IMR-90 (cell line): Measurements from ENCODE around the gene DNAJB8. TPM values are rescaled to one million over a fixed set of nuclear protein-coding genes. Genes with fewer than 3 reads are reported as not detected.

Source experiments
- ATAC-seq: fragments of 200-7000 bp; cut with Tn5 transposase; 2 replicates; pipeline ENCODE4 v1.9.1; 2020; ENCODE audit warnings: low read depth, mild to moderate bottlenecking, moderate library complexity
- BruUV-seq: library from RNA; stranded (reverse); fragments of 400-500 nt; replicated peaks from 2 replicates; lab custom pipeline; 2021; lab: Mats Ljungman, UMichigan
- CTCF ChIA-PET: fragments of 300-600 bp; formaldehyde crosslinking; extraction: SDS; loops from one replicate; lab custom pipeline; 2021; ENCODE audit warnings: antibody characterized with exemption; lab: Yijun Ruan, JAX
- POLR2A ChIA-PET: fragments of 300-600 bp; sonication (Branson Sonifier 250); formaldehyde crosslinking; loops from one replicate; lab custom pipeline; 2022; ENCODE audit warnings: antibody characterized with exemption; ENCODE audit not compliant: unreplicated experiment; lab: Charles Lee
- DNase-seq: peaks from one replicate; pipeline ENCODE4 v3.0.0; 2013
- H2AFZ ChIP-seq: replicated peaks from 2 replicates; pipeline ENCODE3; 2013; ENCODE audit warnings: low read length, mild to moderate bottlenecking; ENCODE audit not compliant: poor library complexity
- H2AK5ac ChIP-seq: 2 replicates; pipeline ENCODE4 v1.6.1; 2013; ENCODE audit warnings: low read depth, low read length, inconsistent platforms
- H2AK9ac ChIP-seq: replicated peaks from 2 replicates; pipeline ENCODE3; 2013; ENCODE audit warnings: mild to moderate bottlenecking, low read depth, low read length, moderate library complexity; ENCODE audit not compliant: poor library complexity
- H2BK120ac ChIP-seq: 2 replicates; pipeline ENCODE4 v1.6.1; 2013; ENCODE audit warnings: low read depth, low read length, inconsistent platforms
- H2BK15ac ChIP-seq: 3 replicates; pipeline ENCODE4 v1.6.1; 2013; ENCODE audit warnings: low read depth, low read length, inconsistent platforms
- H2BK20ac ChIP-seq: 2 replicates; pipeline ENCODE4 v1.6.1; 2013; ENCODE audit warnings: low read depth, mild to moderate bottlenecking, inconsistent platforms, low read length, moderate library complexity
- H2BK5ac ChIP-seq: 2 replicates; pipeline ENCODE4 v1.6.1; 2013; ENCODE audit warnings: mild to moderate bottlenecking, low read depth, low read length, inconsistent platforms; ENCODE audit not compliant: poor library complexity, severe bottlenecking
- H3K14ac ChIP-seq: replicated peaks from 2 replicates; pipeline ENCODE4 v1.6.1; 2013; ENCODE audit warnings: low read depth, low read length, inconsistent platforms
- H3K18ac ChIP-seq: 2 replicates; pipeline ENCODE4 v1.6.1; 2013; ENCODE audit warnings: low read depth, low read length, control low read depth
- H3K23ac ChIP-seq: 2 replicates; pipeline ENCODE4 v1.6.1; 2013; ENCODE audit warnings: low read depth, low read length, inconsistent platforms
- H3K27ac ChIP-seq: 2 replicates; pipeline ENCODE4 v1.5.1; 2013; ENCODE audit warnings: mild to moderate bottlenecking, control low read depth, low read length; ENCODE audit not compliant: insufficient read depth
- H3K27me3 ChIP-seq: 2 replicates; pipeline ENCODE4 v1.6.1; 2013; ENCODE audit warnings: low read length; ENCODE audit not compliant: control insufficient read depth, insufficient read depth
- H3K36me3 ChIP-seq: 2 replicates; pipeline ENCODE4 v1.6.1; 2013; ENCODE audit warnings: low read length, mixed read lengths; ENCODE audit not compliant: control insufficient read depth, insufficient read depth
- H3K4ac ChIP-seq: 2 replicates; pipeline ENCODE4 v1.6.1; 2013; ENCODE audit warnings: low read depth, low read length, inconsistent platforms
- H3K4me1 ChIP-seq: 2 replicates; pipeline ENCODE4 v1.6.1; 2013; ENCODE audit warnings: low read length, mixed read lengths; ENCODE audit not compliant: control insufficient read depth, insufficient read depth
- H3K4me2 ChIP-seq: 2 replicates; pipeline ENCODE4 v1.6.1; 2013; ENCODE audit warnings: low read depth, mild to moderate bottlenecking, control low read depth, low read length, moderate library complexity
- H3K4me3 ChIP-seq: 2 replicates; pipeline ENCODE4 v1.5.1; 2013; ENCODE audit warnings: low read depth, mild to moderate bottlenecking, control low read depth, low read length, moderate library complexity; ENCODE audit not compliant: insufficient read depth
- H3K56ac ChIP-seq: 2 replicates; pipeline ENCODE4 v1.6.1; 2013; ENCODE audit warnings: low read length, inconsistent platforms; ENCODE audit not compliant: insufficient read depth; ENCODE audit errors: extremely low read depth
- H3K79me1 ChIP-seq, 2 experiments: 2 replicates each; pipeline ENCODE4 v1.6.1; 2013; ENCODE audit warnings: low read length in 2 of 2, inconsistent platforms in 1 of 2, low read depth in 1 of 2
- H3K9ac ChIP-seq: 2 replicates; pipeline ENCODE4 v1.6.1; 2013; ENCODE audit warnings: low read depth, low read length, control low read depth
- H3K9me1 ChIP-seq: 2 replicates; pipeline ENCODE4 v1.6.1; 2013; ENCODE audit warnings: low read length, inconsistent platforms; ENCODE audit not compliant: insufficient read depth
- H3K9me3 ChIP-seq: 2 replicates; pipeline ENCODE4 v1.6.1; 2013; ENCODE audit warnings: low read length; ENCODE audit not compliant: control insufficient read depth, insufficient read depth
- H4K20me1 ChIP-seq: 2 replicates; pipeline ENCODE4 v1.6.1; 2013; ENCODE audit warnings: low read length, inconsistent platforms; ENCODE audit not compliant: insufficient read depth
- H4K5ac ChIP-seq: 2 replicates; pipeline ENCODE4 v1.6.1; 2013; ENCODE audit warnings: mild to moderate bottlenecking, low read depth, low read length, control low read depth
- H4K8ac ChIP-seq, 2 experiments: 2 replicates each; pipeline ENCODE4 v1.6.1; 2013; ENCODE audit warnings: low read depth in 2 of 2, low read length in 2 of 2, control low read depth in 1 of 2, inconsistent platforms in 1 of 2
- H4K91ac ChIP-seq: 2 replicates; pipeline ENCODE4 v1.6.1; 2013; ENCODE audit warnings: low read depth, low read length, inconsistent platforms; ENCODE audit not compliant: insufficient read depth
- BHLHE40 ChIP-seq: fragments of 150-350 bp; IDR thresholded peaks from 2 replicates; pipeline ENCODE4 v1.6.1; 2016; ENCODE audit warnings: mild to moderate bottlenecking, low read depth, low read length
- CHD1 ChIP-seq: IDR thresholded peaks from 2 replicates; pipeline ENCODE4 v1.6.1; 2012; ENCODE audit warnings: low read depth, low read length, improper control_type of control experiment
- FOS ChIP-seq: fragments of 150-350 bp; IDR thresholded peaks from 2 replicates; pipeline ENCODE4 v1.6.1; 2016; ENCODE audit warnings: low read depth, low read length
- MAFK ChIP-seq: IDR thresholded peaks from 2 replicates; pipeline ENCODE4 v1.6.1; 2012; ENCODE audit warnings: low read depth, low read length, improper control_type of control experiment
- MAZ ChIP-seq: IDR thresholded peaks from 2 replicates; pipeline ENCODE4 v1.6.1; 2012; ENCODE audit warnings: low read depth, mild to moderate bottlenecking, low read length, improper control_type of control experiment, moderate library complexity, borderline replicate concordance
- NFE2L2 ChIP-seq: fragments of 150-350 bp; IDR thresholded peaks from 2 replicates; pipeline ENCODE4 v1.6.1; 2016; ENCODE audit warnings: low read depth, mild to moderate bottlenecking, low read length
- POLR2A ChIP-seq: IDR thresholded peaks from 2 replicates; pipeline ENCODE4 v1.6.1; 2012; ENCODE audit warnings: mild to moderate bottlenecking, low read depth, low read length
- RAD21 ChIP-seq: IDR thresholded peaks from 2 replicates; pipeline ENCODE4 v1.6.1; 2012; ENCODE audit warnings: low read length, improper control_type of control experiment
- RCOR1 ChIP-seq: IDR thresholded peaks from 2 replicates; pipeline ENCODE4 v1.6.1; 2012; ENCODE audit warnings: mild to moderate bottlenecking, low read length, improper control_type of control experiment; ENCODE audit not compliant: insufficient replicate concordance
- SMC3 ChIP-seq: fragments of 150-350 bp; IDR thresholded peaks from 2 replicates; pipeline ENCODE4 v1.6.1; 2016; ENCODE audit warnings: low read depth, mild to moderate bottlenecking, antibody characterized with exemption, low read length, moderate library complexity
- WGBS, 2 experiments: methylation state at CpG; one replicate each; pipeline versions ENCODE4 v1.1.5 to v1.1.7; 2013; ENCODE audit warnings: missing lambda C conversion rate in 2 of 2; ENCODE audit not compliant: insufficient read length in 1 of 2; ENCODE audit errors: extremely low coverage in 2 of 2; 5-methylcytosine and 5-hydroxymethylcytosine counted together
- dilution Hi-C: fragments of 300-500 bp; cut with HindIII; formaldehyde crosslinking; loops from one replicate; pipeline ENCODE4 v1.14.3; 2018; ENCODE audit warnings: low sequenced_read_pairs; ENCODE audit not compliant: unreplicated experiment
- in situ Hi-C: fragments of 300-500 bp; cut with MboI; formaldehyde crosslinking; loops from 3 replicates; pipeline ENCODE4 v1.14.3; 2019; ENCODE audit warnings: low sequenced_read_pairs, inconsistent platforms, mixed read lengths
- intact Hi-C: fragments of 100-400 bp; cut with micrococcal nuclease; formaldehyde crosslinking; loops from 2 replicates; pipeline ENCODE4 v1.10.0; 2022
- polyA plus RNA-seq, 3 experiments: library from polyadenylated mRNA; depleted of rRNA; stranded (reverse); fragments of >200 nt; gene quantifications; 2 replicates each; pipeline ENCODE4 v1.2.3, GENCODE V29; 2012; ENCODE audit warnings: low replicate concordance in 1 of 3
- total RNA-seq: library from RNA; depleted of rRNA; stranded (reverse); fragments of >200 nt; gene quantifications from 2 replicates; pipeline ENCODE4 v1.2.3, GENCODE V29; 2012
- TF ChIP-seq, protein P1 (sequence below): fragments of 150-350 bp; IDR thresholded peaks from 2 replicates; pipeline ENCODE4 v1.6.1; 2016; ENCODE audit warnings: low read depth, mild to moderate bottlenecking, low read length, moderate library complexity, borderline replicate concordance

Gene DNAJB8
- total and polyA plus RNA-seq, 2 of the 4 experiments (the other 2 are of a cell fraction), result not detected

DNA sequence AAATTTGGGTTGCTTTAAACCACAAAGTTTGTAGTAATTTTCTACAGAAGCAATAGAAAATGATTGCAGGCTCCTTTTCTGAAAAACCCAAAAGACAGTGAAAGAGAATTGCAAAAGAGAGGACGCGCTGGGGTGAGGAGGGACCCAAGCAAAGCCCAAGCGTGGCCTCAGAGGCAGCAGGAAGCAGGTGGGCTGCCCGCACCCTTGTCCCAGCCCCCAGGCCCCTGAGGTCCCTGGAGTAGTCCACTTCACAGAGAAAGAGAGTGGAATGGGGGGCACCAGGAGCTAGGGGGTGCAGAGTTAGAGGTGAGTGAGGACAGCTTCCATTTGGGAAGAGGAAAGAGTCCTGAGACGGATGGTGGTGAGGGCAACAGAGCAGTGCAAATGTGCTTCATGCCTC is 11.6 kb downstream of the DNAJB8 start:
- H2AFZ ChIP-seq, result no peak overlapping the region
- no peak for DNase-seq
- ChIA-PET CTCF (no interaction called here), POLR2A (no interaction called here)
- no peak overlapping the region for H3K27ac ChIP-seq
- peaks cover 2% of the 10 kb centered on the region; the same call in 1 of the 2 replicates for H3K9me3 ChIP-seq
- H3K4me1 ChIP-seq, result no peaks in the 10 kb centered on the region
- H2AK9ac ChIP-seq, result no peak overlapping the region
- H4K5ac ChIP-seq, result no peak overlapping the region
- H3K18ac ChIP-seq, result no peak overlapping the region
- H4K8ac ChIP-seq, result no peak overlapping the region
- in situ Hi-C loops, result no loop called here
- H4K91ac ChIP-seq, result no peak overlapping the region
- intact Hi-C loops, result no loop called here
- 80% methylated on average over 1 of the region's 5 CpGs; no CpG with 5 or more reads in 1 of the 2 experiments for WGBS, 2 experiments
- no TSS peak for BruUV-seq
- H3K36me3 ChIP-seq, result no peaks in the 10 kb centered on the region
- no peak overlapping the region for H3K9ac ChIP-seq
- H3K9me1 ChIP-seq, result no peaks in the 10 kb centered on the region
- no peak overlapping the region for H3K23ac ChIP-seq
- H4K20me1 ChIP-seq, result no peaks in the 10 kb centered on the region; the same call in 1 of the 2 replicates
- H3K14ac ChIP-seq, result no peak overlapping the region
- no peak overlapping the region for H2BK120ac ChIP-seq
- TF ChIP-seq, protein P1, sequence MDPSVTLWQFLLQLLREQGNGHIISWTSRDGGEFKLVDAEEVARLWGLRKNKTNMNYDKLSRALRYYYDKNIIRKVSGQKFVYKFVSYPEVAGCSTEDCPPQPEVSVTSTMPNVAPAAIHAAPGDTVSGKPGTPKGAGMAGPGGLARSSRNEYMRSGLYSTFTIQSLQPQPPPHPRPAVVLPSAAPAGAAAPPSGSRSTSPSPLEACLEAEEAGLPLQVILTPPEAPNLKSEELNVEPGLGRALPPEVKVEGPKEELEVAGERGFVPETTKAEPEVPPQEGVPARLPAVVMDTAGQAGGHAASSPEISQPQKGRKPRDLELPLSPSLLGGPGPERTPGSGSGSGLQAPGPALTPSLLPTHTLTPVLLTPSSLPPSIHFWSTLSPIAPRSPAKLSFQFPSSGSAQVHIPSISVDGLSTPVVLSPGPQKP, result no peak
- no peak for TF ChIP-seq CHD1
- TF ChIP-seq BHLHE40, result no peak
- no peak for TF ChIP-seq SMC3
- TF ChIP-seq MAFK, result no peak
- TF ChIP-seq FOS, result no peak
- no peak for TF ChIP-seq MAZ
- no peak for TF ChIP-seq RAD21
- no peak for TF ChIP-seq NFE2L2
- no peak for TF ChIP-seq RCOR1
- TF ChIP-seq POLR2A, result no peak
- H3K4me2 ChIP-seq, result no peak overlapping the region
- H2BK20ac ChIP-seq, result no peak overlapping the region
- ATAC-seq, result no peak
- no peaks in the 10 kb centered on the region for H3K79me1 ChIP-seq
- peaks cover 80% of the 10 kb centered on the region for H3K27me3 ChIP-seq
- no peak overlapping the region for H3K56ac ChIP-seq
- H2BK5ac ChIP-seq, result no peak overlapping the region
- H2BK15ac ChIP-seq, result no peak overlapping the region
- H3K4me3 ChIP-seq, result no peak overlapping the region
- no peak overlapping the region for H3K4ac ChIP-seq
- H2AK5ac ChIP-seq, result no peak overlapping the region
- dilution Hi-C loops, result no loop called here
